Liver (tissue), 9 donors: ENCODE data around the gene PNMA8B. TPM values are rescaled to one million over a fixed set of nuclear protein-coding genes. Genes with fewer than 3 reads are reported as not detected.

Experiments
- DNase-seq: peaks from one replicate; pipeline ENCODE4 v3.0.0-alpha.2; 2017; ENCODE audit warnings: low spot score
- H3K27ac ChIP-seq, 2 donors: one replicate each; pipeline ENCODE4 v1.7.0; 2013; ENCODE audit warnings: inconsistent platforms in 2 of 2, low read length in 2 of 2, control low read depth in 1 of 2, low read depth in 1 of 2, mild to moderate bottlenecking in 1 of 2
- H3K27me3 ChIP-seq, 4 donors: one replicate each; pipeline versions ENCODE4 v1.6.1 to v1.7.0; 2013; ENCODE audit warnings: low read length in 3 of 4, inconsistent platforms in 1 of 4, mild to moderate bottlenecking in 1 of 4, moderate library complexity in 1 of 4; ENCODE audit not compliant: control insufficient read depth in 4 of 4, insufficient read depth in 4 of 4
- H3K36me3 ChIP-seq, 4 donors: one replicate each; pipeline versions ENCODE4 v1.6.1 to v1.7.0; 2013; ENCODE audit warnings: low read length in 3 of 4, mild to moderate bottlenecking in 3 of 4, low read depth in 1 of 4, moderate library complexity in 1 of 4; ENCODE audit not compliant: control insufficient read depth in 4 of 4, insufficient read depth in 3 of 4
- H3K4me1 ChIP-seq, 4 donors: one replicate each; pipeline versions ENCODE4 v1.6.1 to v1.7.0; 2013; ENCODE audit warnings: low read length in 3 of 4, mild to moderate bottlenecking in 3 of 4, moderate library complexity in 1 of 4; ENCODE audit not compliant: control insufficient read depth in 4 of 4, insufficient read depth in 4 of 4
- H3K4me3 ChIP-seq, 3 donors: one replicate each; pipeline versions ENCODE4 v1.6.1 to v1.7.0; 2013; ENCODE audit warnings: low read length in 3 of 3, control low read depth in 1 of 3, low read depth in 1 of 3, mild to moderate bottlenecking in 1 of 3
- H3K9ac ChIP-seq, 2 donors: one replicate each; pipeline ENCODE4 v1.7.0; 2013; ENCODE audit warnings: low read length in 2 of 2, mild to moderate bottlenecking in 2 of 2, moderate library complexity in 2 of 2, control low read depth in 1 of 2, low read depth in 1 of 2
- H3K9me3 ChIP-seq, 4 donors: one replicate each; pipeline versions ENCODE4 v1.6.1 to v1.7.0; 2013; ENCODE audit warnings: low read length in 3 of 4; ENCODE audit not compliant: control insufficient read depth in 4 of 4
- EGR1 ChIP-seq, 2 donors: IDR thresholded peaks; 2 replicates each; pipeline ENCODE4 v1.6.1; 2016 to 2018; ENCODE audit warnings: antibody characterized with exemption in 2 of 2, low read depth in 2 of 2
- FOXA1 ChIP-seq: IDR thresholded peaks from 2 replicates; pipeline ENCODE4 v1.6.1; 2016; ENCODE audit warnings: antibody characterized with exemption
- FOXA2 ChIP-seq: IDR thresholded peaks from 2 replicates; pipeline ENCODE4 v1.6.1; 2016; ENCODE audit warnings: antibody characterized with exemption
- GABPA ChIP-seq, 2 donors: IDR thresholded peaks in 1 of 2; conservative IDR thresholded peaks in 1 of 2; 2 replicates each; pipeline ENCODE4 v1.6.1; 2016; ENCODE audit warnings: antibody characterized with exemption in 2 of 2, mild to moderate bottlenecking in 1 of 2, moderate library complexity in 1 of 2
- HNF4A ChIP-seq, 2 donors: conservative IDR thresholded peaks; 2 replicates each; pipeline ENCODE4 v1.6.1; 2016; ENCODE audit warnings: antibody characterized with exemption in 2 of 2, mild to moderate bottlenecking in 2 of 2
- HNF4G ChIP-seq: IDR thresholded peaks from 2 replicates; pipeline ENCODE4 v1.6.1; 2016; ENCODE audit warnings: antibody characterized with exemption
- JUND ChIP-seq, 2 donors: IDR thresholded peaks; 2 replicates each; pipeline ENCODE4 v1.6.1; 2016; ENCODE audit warnings: antibody characterized with exemption in 2 of 2
- NR2F2 ChIP-seq: IDR thresholded peaks from 2 replicates; pipeline ENCODE4 v1.6.1; 2016; ENCODE audit warnings: antibody characterized with exemption
- RAD21 ChIP-seq, 2 donors: IDR thresholded peaks; 2 replicates each; pipeline ENCODE4 v1.6.1; 2016; ENCODE audit warnings: antibody characterized with exemption in 2 of 2, mild to moderate bottlenecking in 2 of 2
- RXRA ChIP-seq, 2 donors: IDR thresholded peaks; 2 replicates each; pipeline ENCODE4 v1.6.1; 2017 to 2018; ENCODE audit warnings: antibody characterized with exemption in 2 of 2, mild to moderate bottlenecking in 1 of 2
- SP1 ChIP-seq: IDR thresholded peaks from 2 replicates; pipeline ENCODE4 v1.6.1; 2018; ENCODE audit warnings: antibody characterized with exemption, mild to moderate bottlenecking
- TAF1 ChIP-seq: conservative IDR thresholded peaks from 2 replicates; pipeline ENCODE4 v1.6.1; 2016; ENCODE audit warnings: antibody characterized with exemption, mild to moderate bottlenecking
- YY1 ChIP-seq: IDR thresholded peaks from 2 replicates; pipeline ENCODE4 v1.6.1; 2016; ENCODE audit warnings: antibody characterized with exemption, mild to moderate bottlenecking
- WGBS: extraction: QIAGEN DNeasy Blood & Tissue Kit; methylation state at CpG from one replicate; pipeline ENCODE4 v1.1.7; 2013; 5-methylcytosine and 5-hydroxymethylcytosine counted together
- polyA plus RNA-seq, 2 donors: library from polyadenylated mRNA; stranded (reverse) in 1 of 2; unstranded in 1 of 2; fragments of 200-250 nt in 1 of 2; fragments of >200 nt in 1 of 2; fragmentation: Nextera tagmentation in 1 of 2; extraction: Ambion mirVana in 1 of 2; gene quantifications; one replicate each; pipeline versions ENCODE4 v1.2.1 to v1.2.3, GENCODE V29; 2013 to 2015
- total RNA-seq, 2 donors: library from RNA; depleted of rRNA; stranded (reverse); fragments of >200 nt; gene quantifications; one replicate each; pipeline ENCODE4 v1.2.3, GENCODE V29; 2014
- TF ChIP-seq, protein P1 (sequence below): IDR thresholded peaks from 2 replicates; pipeline ENCODE4 v1.6.1; 2016; ENCODE audit warnings: antibody characterized with exemption
- TF ChIP-seq, protein P2 (sequence below): IDR thresholded peaks from 2 replicates; pipeline ENCODE4 v1.6.1; 2016; ENCODE audit warnings: antibody characterized with exemption
- TF ChIP-seq, protein P3 (sequence below): IDR thresholded peaks from 2 replicates; pipeline ENCODE4 v1.6.1; 2016; ENCODE audit warnings: antibody characterized with exemption, mild to moderate bottlenecking
- TF ChIP-seq, protein P4 (sequence below): fragments of 150-350 bp; IDR thresholded peaks from 2 replicates; pipeline ENCODE4 v1.5.1; 2017; ENCODE audit warnings: improper control_type of control experiment, low read depth, low read length; ENCODE audit not compliant: missing input control
- TF ChIP-seq, protein P5 (sequence below): IDR thresholded peaks from 2 replicates; pipeline ENCODE4 v1.6.1; 2016; ENCODE audit warnings: antibody characterized with exemption
- donor health status: healthy.
- donor health status: healthy.
- donor health status: healthy.
- donor health status: healthy.
- donor health status: healthy.

PNMA8B gene
- total and polyA plus RNA-seq, 4 donors: 0.15 to 0.59 (median 0.39) TPM

DNA sequence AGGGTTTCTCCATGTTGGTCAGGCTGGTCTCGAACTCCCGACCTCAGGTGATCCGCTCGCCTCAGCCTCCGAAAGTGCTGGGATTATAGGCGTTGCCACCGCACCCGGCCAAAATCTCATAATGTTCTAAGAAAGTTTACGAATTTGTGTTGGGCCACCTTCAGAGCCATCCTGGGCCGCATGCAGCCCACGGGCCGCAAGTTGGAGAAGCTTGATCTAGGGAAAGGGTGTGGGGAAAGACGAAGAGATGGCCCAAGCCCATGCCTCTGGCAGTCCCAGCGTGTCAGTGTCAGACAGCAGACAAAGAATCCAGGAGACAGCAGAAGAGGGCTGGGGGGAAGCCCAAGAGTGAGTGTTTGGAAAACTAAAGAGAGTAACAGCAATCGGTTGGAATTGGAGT, 49.6 kb downstream of the PNMA8B start:
- TF ChIP-seq JUND (IDR thresholded peaks at IDR 0.05) (no peak), FOXA2 (no peak), SP1 (no peak), GABPA (IDR thresholded peaks at IDR 0.05 in 1 of 2, conservative IDR thresholded peaks at IDR 0.05 in 1 of 2) (no peak), HNF4G (no peak), HNF4A (conservative IDR thresholded peaks at IDR 0.05) (no peak), RXRA (IDR thresholded peaks at IDR 0.05) (no peak), TAF1 (no peak), NR2F2 (no peak), RAD21 (IDR thresholded peaks at IDR 0.05) (no peak), EGR1 (IDR thresholded peaks at IDR 0.05; ENCODE audit: low read depth in 2 of 2) (no peak), YY1 (no peak), FOXA1 (no peak)
- TF ChIP-seq, protein P1, sequence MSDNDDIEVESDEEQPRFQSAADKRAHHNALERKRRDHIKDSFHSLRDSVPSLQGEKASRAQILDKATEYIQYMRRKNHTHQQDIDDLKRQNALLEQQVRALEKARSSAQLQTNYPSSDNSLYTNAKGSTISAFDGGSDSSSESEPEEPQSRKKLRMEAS: no peak
- TF ChIP-seq, protein P2, sequence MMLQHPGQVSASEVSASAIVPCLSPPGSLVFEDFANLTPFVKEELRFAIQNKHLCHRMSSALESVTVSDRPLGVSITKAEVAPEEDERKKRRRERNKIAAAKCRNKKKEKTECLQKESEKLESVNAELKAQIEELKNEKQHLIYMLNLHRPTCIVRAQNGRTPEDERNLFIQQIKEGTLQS: no peak
- TF ChIP-seq, protein P3, sequence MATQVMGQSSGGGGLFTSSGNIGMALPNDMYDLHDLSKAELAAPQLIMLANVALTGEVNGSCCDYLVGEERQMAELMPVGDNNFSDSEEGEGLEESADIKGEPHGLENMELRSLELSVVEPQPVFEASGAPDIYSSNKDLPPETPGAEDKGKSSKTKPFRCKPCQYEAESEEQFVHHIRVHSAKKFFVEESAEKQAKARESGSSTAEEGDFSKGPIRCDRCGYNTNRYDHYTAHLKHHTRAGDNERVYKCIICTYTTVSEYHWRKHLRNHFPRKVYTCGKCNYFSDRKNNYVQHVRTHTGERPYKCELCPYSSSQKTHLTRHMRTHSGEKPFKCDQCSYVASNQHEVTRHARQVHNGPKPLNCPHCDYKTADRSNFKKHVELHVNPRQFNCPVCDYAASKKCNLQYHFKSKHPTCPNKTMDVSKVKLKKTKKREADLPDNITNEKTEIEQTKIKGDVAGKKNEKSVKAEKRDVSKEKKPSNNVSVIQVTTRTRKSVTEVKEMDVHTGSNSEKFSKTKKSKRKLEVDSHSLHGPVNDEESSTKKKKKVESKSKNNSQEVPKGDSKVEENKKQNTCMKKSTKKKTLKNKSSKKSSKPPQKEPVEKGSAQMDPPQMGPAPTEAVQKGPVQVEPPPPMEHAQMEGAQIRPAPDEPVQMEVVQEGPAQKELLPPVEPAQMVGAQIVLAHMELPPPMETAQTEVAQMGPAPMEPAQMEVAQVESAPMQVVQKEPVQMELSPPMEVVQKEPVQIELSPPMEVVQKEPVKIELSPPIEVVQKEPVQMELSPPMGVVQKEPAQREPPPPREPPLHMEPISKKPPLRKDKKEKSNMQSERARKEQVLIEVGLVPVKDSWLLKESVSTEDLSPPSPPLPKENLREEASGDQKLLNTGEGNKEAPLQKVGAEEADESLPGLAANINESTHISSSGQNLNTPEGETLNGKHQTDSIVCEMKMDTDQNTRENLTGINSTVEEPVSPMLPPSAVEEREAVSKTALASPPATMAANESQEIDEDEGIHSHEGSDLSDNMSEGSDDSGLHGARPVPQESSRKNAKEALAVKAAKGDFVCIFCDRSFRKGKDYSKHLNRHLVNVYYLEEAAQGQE: no peak
- TF ChIP-seq, protein P4, sequence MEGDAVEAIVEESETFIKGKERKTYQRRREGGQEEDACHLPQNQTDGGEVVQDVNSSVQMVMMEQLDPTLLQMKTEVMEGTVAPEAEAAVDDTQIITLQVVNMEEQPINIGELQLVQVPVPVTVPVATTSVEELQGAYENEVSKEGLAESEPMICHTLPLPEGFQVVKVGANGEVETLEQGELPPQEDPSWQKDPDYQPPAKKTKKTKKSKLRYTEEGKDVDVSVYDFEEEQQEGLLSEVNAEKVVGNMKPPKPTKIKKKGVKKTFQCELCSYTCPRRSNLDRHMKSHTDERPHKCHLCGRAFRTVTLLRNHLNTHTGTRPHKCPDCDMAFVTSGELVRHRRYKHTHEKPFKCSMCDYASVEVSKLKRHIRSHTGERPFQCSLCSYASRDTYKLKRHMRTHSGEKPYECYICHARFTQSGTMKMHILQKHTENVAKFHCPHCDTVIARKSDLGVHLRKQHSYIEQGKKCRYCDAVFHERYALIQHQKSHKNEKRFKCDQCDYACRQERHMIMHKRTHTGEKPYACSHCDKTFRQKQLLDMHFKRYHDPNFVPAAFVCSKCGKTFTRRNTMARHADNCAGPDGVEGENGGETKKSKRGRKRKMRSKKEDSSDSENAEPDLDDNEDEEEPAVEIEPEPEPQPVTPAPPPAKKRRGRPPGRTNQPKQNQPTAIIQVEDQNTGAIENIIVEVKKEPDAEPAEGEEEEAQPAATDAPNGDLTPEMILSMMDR: no peak
- H3K9ac ChIP-seq: no peak overlapping the region
- WGBS: 83% methylated on average over 15 of the region's 15 CpGs
- no peaks in the 10 kb centered on the region for H3K4me1 ChIP-seq
- no peaks in the 10 kb centered on the region for H3K27me3 ChIP-seq
- no peaks in the 10 kb centered on the region for H3K9me3 ChIP-seq
- H3K27ac ChIP-seq: no peak overlapping the region
- DNase-seq: no peak
- H3K36me3 ChIP-seq: no peaks in the 10 kb centered on the region
- H3K4me3 ChIP-seq: no peak overlapping the region

DNA sequence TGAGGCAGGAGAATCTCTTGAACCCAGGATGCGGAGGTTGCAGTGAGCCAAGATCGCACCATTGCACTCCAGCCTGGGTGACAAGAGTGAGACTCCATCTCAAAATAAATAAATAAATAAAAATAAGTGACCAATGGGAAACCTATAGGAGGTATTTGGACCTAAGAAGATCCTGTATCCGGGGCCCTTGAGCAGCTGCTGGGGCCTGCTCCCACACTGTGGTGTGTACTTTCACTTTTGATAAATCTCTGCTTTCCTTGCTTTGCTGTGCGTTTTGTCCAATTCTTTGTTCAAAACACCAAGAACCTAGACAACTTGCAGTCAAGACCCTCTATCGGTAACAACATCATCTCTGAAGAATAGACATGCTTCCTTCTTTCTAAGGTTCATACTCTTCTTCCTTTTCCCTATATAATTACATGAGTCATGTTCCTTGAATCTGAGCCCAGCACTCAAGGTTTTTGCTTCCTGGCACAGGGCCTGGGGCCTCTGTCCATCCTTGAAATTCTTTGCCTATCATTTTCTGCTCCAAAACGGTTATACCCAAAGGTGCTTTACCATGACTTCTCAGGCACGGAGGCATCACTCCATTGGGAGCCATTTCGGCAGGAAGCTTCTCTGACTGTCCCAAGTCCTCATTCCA, 52.7 kb downstream of the PNMA8B start:
- WGBS: 74% methylated on average over 8 of the region's 8 CpGs
- TF ChIP-seq, protein P3: no peak
- TF ChIP-seq, protein P5, sequence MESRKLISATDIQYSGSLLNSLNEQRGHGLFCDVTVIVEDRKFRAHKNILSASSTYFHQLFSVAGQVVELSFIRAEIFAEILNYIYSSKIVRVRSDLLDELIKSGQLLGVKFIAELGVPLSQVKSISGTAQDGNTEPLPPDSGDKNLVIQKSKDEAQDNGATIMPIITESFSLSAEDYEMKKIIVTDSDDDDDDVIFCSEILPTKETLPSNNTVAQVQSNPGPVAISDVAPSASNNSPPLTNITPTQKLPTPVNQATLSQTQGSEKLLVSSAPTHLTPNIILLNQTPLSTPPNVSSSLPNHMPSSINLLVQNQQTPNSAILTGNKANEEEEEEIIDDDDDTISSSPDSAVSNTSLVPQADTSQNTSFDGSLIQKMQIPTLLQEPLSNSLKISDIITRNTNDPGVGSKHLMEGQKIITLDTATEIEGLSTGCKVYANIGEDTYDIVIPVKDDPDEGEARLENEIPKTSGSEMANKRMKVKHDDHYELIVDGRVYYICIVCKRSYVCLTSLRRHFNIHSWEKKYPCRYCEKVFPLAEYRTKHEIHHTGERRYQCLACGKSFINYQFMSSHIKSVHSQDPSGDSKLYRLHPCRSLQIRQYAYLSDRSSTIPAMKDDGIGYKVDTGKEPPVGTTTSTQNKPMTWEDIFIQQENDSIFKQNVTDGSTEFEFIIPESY: no peak
- TF ChIP-seq TAF1 (no peak), RAD21 (IDR thresholded peaks at IDR 0.05) (no peak), EGR1 (IDR thresholded peaks at IDR 0.05; ENCODE audit: low read depth in 2 of 2) (no peak)
- TF ChIP-seq, protein P2: no peak
- H3K36me3 ChIP-seq: no peaks in the 10 kb centered on the region
- H3K4me3 ChIP-seq: no peak overlapping the region
- H3K27me3 ChIP-seq: no peaks in the 10 kb centered on the region
- H3K27ac ChIP-seq: no peak overlapping the region
- H3K4me1 ChIP-seq: no peaks in the 10 kb centered on the region
- no peak overlapping the region for H3K9ac ChIP-seq
- no peak for DNase-seq
- H3K9me3 ChIP-seq: no peaks in the 10 kb centered on the region
